Superior temporal gyrus (tissue), 1 donor: ENCODE data around the gene HIPK2.

ENCODE experiments used
- DNase-seq: peaks from one replicate; pipeline ENCODE4 v3.0.0-alpha.2; 2016; ENCODE audit errors: extremely low spot score

Gene HIPK2

DNA sequence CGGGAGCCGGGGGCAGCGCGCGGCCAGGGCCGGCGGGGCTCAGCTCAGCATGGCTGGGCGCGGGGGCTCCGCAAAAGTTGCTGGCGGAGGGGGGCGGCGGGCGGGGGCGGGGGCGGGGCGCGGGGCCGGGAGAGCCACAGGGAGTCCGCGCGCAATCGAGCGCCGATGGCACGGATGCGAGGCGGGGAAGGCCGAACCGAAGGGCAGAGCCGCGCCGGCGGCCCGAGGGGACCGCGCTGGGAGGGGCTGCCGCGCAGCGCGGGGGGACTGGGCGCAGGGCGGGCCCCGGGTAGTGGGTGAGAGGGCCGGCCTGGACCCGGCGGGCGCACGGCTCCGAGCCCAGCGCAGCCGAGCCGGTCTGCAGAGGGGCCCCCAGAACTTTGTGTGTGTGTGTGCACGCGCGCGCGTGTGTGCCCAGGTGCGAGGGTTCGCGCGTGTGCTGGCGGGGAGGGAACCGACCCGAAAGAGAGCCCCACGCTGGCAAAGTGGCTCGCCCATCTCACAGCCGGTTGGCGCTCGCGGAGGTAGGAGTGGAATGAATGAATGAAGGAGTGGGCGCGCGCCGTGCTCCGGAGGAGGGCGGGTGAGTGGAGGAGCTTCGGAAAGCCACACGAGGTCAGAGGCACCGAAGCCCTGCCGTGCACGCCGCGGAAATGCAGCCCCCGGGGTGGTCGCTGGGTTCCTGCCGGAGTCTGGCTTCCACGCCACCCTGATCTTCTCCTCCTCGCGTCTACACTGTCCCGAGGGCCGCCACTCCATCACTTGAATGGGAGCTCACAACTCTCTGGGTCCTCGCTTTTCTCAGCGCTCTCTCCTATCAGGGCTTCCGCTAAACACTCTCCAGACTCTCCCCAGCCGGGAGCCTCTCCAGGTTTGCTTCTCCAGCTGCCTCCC is at the start of gene HIPK2:
TSS of gene HIPK2 (minus strand) at position 51 of the 894 bp plus-strand sequence. CDS start 375 bp downstream, outside the sequence.
- peak; percentile 73 for DNase-seq

DNA sequence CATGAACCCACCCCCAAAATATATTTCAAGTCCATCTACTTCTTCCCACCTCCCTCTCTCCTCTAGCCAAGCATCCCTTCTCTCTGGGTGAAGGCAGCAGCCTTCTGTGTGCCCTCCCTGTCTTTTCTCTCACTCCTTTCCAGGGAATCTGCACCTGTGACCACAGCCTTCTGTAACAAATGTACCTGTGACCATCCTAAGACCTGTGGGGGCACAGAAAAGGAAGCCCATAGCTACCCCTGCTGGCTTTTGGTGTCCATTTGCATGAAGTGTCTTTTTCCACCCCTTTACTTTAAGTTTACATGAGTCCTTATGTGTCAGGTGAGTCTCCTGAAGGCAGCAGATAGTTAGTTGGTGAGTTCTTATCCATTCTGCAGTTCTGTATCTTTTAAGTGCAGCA is 49.2 kb upstream of the HIPK2 start:
- DNase-seq: no peak

DNA sequence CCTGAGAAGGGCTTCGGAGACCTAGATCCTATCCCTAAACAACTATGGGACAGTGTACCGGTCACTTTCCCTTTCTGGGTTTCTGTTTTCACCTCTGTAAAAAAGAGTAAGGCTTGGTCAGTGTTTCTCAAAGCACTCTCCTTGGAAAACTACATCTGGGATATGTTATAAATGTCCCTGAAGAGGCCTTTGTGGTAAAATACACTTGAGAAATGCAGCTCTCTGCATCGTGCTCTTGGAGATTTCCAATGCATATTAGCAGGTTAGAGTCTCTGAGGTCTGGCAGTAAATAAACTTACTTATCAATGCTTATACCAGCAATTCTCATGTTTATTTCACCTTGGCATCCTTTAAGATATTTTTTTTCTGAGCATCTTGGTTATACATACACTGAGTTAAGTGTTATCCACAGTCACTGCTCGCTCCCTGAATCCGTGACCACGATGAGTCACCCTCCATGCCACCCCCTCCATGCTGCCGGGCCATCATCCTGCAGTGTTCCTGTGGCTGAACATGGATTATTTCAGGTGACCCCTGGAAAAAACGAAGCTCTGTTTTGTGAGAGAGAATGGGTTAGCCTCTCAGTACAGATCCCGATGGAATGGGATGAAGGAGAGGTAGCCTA is 48.0 kb upstream of the HIPK2 start:
- no peak for DNase-seq

DNA sequence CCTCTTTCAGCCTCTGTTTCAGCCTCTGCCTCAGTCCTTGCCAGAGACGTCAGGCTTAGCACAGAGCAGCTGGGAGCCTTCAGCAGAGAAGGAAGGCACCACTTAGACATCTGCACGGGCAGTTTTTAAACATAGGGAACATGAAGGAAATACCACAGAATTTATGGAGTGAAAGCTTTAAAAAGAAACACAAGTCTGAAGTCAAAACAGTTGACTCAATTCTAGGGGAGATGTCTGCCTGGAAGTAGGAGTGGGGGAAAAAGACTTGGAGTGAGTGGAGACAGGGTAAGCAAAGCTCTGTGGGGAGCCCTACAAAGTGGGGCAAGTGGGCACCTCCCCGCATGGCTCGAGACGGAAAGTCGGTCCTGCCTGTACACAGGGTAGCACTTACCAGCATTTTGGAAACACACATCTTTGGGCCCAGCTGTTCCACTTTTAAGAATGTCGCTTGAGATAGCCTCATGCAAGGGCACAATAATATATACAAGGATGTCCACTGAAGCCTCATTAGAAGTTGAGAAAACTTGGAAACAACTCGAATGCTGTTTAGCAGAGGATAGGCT is 46.2 kb upstream of the HIPK2 start:
- no peak for DNase-seq

DNA sequence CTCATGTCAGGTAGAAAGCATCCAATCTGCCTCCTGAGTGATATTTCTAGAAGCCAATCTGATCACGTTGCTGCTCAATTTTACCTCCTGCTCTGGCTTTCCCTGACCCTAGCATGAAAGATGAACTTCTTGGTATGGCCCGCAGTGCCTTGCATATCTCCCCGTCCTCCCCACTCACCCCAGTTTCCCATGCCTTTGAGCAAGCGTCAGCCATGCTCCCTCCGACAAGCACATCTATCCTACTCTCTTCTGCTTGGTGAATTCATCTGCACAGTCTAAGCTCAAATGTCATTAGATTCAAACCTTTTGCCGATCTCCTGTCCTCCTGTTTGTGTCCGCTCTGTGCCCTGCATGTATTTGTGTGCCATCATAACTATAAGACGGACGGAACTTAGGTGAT is 45.1 kb upstream of the HIPK2 start:
- no peak for DNase-seq

DNA sequence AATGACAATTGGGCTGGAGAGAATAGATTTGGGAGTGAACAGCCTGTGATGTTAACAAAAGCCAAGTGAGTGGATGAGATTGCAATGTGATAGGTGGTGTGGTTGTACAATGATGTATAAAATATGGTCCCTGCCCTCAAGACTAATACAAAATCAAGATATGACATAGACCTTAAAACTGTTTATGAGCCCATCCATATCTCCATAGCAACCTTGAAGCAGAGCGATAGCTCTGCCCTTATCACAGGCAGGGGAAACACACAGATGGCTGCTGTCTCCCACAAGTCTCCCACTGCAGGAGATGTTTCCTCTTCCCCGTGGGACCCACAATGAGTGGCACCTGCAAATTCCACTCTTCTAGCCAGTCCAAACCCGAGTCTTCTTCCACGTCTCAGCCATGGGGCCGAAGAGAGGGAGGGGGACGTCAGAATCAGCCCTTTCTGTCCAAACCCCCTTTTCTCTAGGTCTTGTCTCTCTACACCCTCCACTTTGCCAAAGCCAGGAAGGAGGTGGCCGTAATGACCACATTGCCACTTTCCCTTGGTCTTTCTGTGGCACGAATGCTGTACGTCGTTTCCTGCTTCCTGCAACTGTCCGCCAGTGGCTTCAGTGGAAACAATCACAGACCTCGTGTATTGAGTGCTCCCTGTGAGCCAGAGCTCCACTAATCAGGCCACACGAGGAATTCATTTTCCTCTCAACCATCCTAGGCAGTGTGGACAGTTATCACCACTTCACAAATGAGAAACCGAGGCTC is 43.7 kb upstream of the HIPK2 start:
- DNase-seq: no peak

DNA sequence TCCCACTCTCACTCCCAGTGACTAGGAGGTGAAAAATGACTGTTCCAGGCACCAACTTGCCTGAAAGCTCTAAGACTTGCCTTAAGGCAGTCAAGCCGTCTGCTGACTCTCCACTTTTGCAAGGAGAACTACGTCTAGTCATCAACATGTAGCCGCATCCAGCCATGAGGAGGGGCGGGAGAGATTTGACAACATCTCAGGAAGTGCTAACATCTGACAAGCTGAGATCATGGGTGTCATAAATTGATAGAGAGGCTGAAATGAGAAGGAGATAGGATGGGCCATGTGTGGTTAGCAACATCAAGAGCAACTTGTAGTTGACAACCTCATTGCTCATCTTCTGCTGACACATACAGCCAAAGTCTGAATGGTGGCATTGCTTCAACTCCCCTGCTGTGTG is 42.3 kb upstream of the HIPK2 start:
- DNase-seq: no peak

DNA sequence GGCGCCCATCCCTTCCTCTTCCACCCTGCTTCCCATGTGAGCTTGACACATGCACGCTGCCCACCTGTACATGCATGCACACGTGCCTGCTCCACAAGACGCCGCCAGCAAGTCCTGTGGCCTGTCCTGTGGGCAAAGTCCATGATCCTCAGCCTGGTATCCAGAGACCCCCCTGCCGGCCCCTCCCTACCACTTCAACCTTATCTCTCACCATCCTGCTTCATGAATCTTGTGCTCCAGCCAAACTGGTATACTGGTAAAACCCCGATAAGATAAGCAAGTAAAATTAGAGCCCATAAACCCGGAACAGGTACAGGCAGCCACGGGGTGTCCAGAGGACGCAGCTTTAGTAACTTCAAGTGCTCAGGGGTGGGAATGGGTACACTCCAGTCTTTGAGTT is 39.5 kb upstream of the HIPK2 start:
- DNase-seq: no peak

DNA sequence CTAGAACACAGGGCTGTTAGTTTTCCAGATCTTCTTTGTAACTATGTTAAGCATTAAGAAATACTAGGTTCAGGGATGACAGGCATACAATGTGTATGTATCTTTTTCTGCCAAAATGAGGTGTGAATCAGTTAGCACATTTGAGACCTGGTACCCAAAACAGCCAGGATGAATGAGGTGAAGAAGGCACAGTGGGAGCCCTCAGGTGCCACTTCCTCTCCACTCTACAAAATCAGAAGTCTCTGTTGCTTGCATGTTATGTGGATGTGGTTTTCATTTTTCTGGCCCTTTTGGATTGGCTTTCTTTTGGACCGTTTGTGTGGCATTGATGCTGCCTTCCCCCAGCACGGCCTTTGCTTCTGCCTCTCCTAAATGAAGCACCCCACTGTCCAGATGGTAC is 35.9 kb upstream of the HIPK2 start:
- DNase-seq: no peak

DNA sequence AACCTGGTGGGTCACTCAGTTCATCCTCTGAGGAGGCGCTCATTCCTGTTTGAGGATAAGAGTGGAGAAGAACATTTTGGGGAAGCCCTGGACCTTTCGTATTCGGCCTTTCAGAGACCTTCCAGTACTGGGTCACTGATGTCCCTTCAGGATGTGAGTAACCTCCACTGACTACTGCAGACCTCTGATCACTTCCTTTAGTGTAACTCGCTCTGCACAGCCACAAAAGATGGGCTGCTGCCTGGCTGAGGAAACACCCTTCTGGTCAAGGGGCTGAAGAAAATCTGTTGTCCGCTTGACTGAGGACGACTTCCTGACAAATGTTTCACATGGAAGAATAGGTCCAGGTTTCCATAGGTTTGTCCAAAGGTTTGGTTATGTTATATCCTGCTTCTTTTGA is 35.4 kb upstream of the HIPK2 start:
- DNase-seq: no peak

DNA sequence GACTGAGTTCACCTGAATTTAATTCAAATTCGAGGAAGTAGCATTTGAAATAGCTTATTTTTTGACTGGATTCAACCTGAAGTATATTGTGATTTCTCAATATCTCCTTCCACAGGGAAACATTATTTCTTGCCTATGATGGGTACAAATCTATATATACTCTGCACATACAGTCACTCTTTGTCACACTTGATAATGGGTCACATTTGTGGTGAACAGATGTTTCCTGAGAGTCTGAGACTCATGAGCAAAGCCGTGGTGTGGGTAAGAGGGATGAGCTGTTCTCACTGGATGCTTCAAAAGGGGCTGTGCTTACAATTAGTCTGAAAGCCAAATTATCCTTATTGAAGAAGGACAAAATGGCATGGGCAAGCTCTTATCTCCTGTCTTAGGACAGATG is 33.3 kb upstream of the HIPK2 start:
- peak; percentile 19 for DNase-seq

DNA sequence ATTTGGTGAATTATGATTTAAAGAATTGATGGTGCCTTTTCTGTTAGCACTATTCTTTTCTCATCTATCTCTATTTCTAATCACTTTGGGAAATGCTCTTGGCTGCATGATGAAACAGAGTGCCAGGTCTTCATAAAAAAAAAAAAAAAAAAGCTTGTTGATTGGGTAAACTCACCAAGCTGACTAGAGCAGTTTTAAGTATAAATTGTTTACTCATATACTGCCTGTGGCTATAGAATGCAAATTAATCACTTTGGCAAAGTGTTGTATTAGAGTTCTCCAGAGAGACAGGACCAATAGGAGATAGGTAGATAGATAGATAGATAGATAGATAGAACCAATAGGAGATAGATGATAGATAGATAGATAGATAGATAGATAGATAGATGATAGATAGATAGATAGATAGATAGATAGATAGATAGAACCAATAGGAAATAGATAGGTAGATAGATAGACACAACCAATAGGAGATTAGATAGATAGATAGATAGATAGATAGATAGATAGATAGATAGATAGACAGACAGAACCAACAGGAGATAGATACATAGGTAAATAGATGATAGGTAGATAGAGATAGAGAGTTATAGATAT is 31.1 kb upstream of the HIPK2 start:
- no peak for DNase-seq

DNA sequence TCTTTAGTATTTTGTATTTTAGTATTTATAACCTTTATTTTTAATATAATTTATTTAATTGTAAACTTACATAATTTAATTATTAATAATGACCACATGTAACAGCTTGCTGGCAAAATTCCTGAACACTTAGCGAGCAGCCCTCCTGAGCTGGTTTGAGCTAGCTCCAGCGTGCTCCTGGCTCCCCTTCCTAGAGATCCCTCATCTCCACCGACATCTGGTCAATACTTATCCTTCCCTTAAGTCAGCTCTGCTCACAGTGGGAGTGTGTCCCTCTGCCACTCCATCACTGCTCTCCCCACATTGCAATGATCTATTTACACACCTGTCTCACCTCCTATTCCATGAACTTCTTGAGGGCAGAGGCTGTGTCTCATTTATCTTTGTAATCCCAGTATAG is 30.6 kb upstream of the HIPK2 start:
- no peak for DNase-seq

DNA sequence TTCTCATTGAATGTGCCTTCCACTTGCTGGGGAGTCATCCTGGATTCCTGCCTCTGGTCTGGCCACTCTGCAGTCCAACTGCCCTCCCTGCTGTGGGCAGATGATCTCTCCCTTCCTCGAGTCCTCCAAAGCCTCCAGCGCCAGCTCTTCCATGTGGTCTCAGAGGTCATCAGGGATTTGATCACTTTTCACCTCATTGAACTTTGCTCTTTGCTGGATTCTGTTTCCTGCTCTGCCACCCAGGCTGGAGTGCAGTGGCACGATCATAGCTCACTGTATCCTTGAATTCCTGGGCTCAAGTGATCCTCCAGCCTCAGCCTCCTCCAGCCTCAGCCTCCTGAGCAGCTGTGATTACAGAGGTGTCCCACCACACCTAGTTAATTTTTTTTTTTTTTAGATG is 29.2 kb upstream of the HIPK2 start:
- DNase-seq: no peak

DNA sequence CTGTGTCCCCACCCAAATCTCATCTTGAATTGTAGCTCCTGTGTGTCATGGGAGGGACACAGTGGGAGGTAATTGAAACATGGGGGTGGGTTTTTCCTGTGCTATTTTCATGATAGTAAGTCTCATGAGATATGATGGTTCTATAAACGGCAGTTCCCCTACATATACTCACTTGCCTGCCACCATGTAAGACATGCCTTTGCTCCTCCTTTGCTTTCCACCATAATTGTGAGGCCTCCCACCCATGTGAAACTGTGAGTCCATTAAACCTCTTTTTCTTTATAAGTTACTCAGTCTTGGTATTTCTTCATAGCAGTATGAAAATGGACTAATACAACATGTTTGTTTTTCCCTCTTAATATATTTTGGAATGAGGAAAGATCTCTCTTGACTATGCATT is 26.8 kb upstream of the HIPK2 start:
- DNase-seq: no peak

DNA sequence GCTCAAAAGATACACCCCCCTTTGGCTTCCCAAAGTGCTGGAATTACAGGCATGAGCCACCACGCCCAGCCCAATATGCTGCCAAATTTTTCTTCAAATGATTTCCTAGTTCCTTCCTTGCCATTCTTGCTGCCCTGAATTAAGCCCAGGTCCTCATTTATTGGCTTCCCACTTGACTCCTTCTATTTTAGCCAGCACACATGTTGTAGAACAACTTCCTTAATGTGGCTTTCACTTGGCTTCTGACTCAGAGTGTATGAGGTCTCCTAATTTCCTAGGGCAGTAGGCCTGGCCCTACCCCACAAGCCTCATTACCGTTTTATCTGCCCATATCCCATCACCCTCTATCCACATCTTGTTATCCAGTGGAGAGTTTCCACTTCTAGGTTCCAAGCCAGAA is 21.8 kb upstream of the HIPK2 start:
- no peak for DNase-seq

DNA sequence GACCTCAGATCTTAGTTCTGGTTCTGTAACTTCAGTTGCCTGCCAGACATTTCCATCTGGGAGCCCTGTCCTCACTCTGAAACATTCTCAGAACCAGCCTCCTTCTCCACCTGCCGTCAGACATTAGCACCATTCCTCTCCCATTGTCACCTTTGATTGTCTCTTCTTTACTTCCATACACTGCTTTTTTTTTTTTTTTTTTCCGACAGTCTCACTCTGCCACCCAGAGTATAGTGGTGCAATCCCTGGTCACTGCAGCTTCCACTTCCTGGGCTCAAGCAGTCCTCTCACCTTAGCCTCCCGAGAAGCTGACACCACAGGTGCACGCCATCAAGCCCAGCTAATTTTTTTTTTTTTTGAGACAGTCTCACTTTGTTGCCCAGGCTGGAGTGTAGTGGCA is 21.1 kb upstream of the HIPK2 start:
- DNase-seq: peak; percentile 53

DNA sequence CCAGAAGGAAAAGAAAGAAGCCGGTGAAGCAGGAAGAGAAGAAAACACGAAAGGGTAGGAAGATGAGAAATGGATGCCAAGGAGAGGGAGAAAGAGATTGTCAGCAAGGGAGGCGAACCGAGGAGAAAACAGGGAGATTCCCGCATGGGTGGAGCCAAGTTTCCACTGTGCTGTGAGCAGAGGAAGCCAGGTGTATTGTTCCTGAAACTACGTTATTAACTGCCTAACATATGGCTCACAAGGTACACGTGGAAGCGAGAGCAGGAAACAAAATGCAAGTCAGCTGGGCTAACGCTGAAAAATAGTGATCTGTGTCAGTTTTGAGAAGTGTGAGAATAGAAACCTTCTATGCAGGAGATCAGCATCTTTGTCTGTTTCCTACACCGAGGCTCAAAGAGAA is 20.4 kb upstream of the HIPK2 start:
- no peak for DNase-seq

DNA sequence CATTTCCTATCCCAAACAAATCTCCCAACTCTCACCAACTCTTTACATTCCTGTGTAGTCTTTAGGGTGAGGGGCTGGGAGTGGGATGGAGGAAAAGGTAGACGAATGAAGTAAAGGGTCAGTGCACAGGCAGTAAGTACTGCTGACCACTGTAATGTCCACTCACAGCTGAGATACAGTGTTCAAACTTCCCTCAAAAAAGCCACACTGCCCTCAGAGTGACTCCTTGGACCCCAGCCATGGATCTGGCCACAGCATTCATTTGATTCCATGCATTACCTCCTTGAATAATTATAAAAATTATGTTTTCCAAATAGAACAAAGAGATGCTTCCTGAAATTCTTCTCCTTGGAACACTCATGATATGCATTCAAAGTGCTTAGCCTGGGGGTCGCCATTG is 19.8 kb upstream of the HIPK2 start:
- DNase-seq: no peak

DNA sequence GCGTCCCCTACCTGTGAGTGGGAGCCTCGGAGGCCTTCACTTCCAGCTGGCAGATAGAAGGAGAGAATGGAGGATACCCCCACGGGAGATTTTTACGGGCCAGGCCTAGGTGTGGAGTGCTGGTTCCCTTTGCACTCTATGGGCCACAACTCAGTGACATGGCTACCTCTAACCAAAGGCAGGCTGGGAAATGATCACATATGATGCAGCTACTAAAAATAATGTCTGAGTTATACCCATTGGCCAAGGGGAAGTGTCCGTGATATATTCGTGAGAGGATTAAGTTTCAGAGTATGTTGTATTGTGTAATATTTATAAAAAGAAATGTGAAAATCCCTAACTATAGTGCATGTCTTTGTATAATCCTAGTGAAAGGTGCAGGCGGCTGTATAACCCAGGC is 13.5 kb upstream of the HIPK2 start:
- DNase-seq: no peak

DNA sequence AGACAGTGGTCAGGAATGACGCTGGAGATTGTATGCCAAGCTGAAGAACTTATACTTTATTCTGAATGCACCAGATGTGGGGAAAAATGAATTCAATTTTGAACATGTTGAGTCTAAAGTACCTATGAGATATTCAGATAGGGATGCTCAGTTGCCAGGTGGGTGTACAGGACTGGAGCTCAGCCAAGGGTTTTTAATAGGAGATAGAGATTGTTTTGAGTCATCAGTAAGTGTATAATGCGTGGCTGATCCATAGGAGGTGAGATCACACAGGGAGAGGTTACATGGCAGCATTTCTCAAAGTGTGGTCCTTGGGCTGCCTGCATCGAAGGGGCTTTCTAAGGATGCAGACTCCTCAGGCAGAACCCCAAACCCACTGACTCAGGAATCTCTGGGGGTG is 6.8 kb upstream of the HIPK2 start:
- DNase-seq: no peak
